Gastrocnemius medialis (tissue), 4 donors: ENCODE data around the gene CALY.

Experiments used
- CTCF ChIP-seq, 5 experiments: fragments of 450-650 bp in 3 of 5; fragments of 200-600 bp in 2 of 5; sonication (generic) in 2 of 5; IDR thresholded peaks in 4 of 5; conservative IDR thresholded peaks in 1 of 5; 1 replicate in 4 of 5; 2 replicates in 1 of 5; pipeline ENCODE4 v1.5.1; 2016 to 2019; ENCODE audit warnings: antibody characterized with exemption in 5 of 5, mild to moderate bottlenecking in 3 of 5, moderate library complexity in 3 of 5
- POLR2A ChIP-seq, 2 donors: fragments of 450-650 bp; IDR thresholded peaks; one replicate each; pipeline ENCODE4 v1.6.1; 2017; ENCODE audit warnings: antibody characterized with exemption in 2 of 2, mild to moderate bottlenecking in 2 of 2, moderate library complexity in 2 of 2

- peak in 1 of 5 experiments; percentile 34 for TF ChIP-seq CTCF (IDR thresholded peaks at IDR 0.05 in 4 of 5, conservative IDR thresholded peaks at IDR 0.05 in 1 of 5)
- TF ChIP-seq POLR2A (IDR thresholded peaks at IDR 0.05), result peak; percentile 76 to 84
These were observed 28.1 kb downstream of the CALY start, which contains the start of the genes TUBGCP2 and ZNF511 for GRCh38 chr10:133308421-133309099.
